HCT116 (cell line): ENCODE data around the gene ADARB2. TPM values are rescaled to one million over a fixed set of nuclear protein-coding genes. Genes with fewer than 3 reads are reported as not detected.

Experiments
- ATAC-seq: fragments of 200-7000 bp; cut with Tn5 transposase; 2 replicates; pipeline ENCODE4 v1.9.1; 2020; ENCODE audit warnings: mild to moderate bottlenecking, moderate library complexity
- BruUV-seq: library from RNA; stranded (reverse); fragments of 400-500 nt; replicated peaks from 2 replicates; lab custom pipeline; 2021; lab: Mats Ljungman, UMichigan
- CTCF ChIA-PET: fragments of 300-600 bp; sonication (Branson Sonifier 250); formaldehyde crosslinking; loops from one replicate; lab custom pipeline; 2021; ENCODE audit warnings: antibody characterized with exemption; lab: Charles Lee
- POLR2A ChIA-PET: fragments of 300-600, 350-600 bp; sonication (Branson Sonifier 250); formaldehyde crosslinking; loops from one replicate; lab custom pipeline; 2021; ENCODE audit warnings: antibody characterized with exemption; lab: Charles Lee
- RAD21 ChIA-PET, 2 experiments: fragments of 300-600 bp; sonication (Branson Sonifier 250); formaldehyde crosslinking; loops; one replicate each; lab custom pipeline; 2023; ENCODE audit warnings: low total read pairs in 2 of 2; ENCODE audit not compliant: uncharacterized antibody in 2 of 2, unreplicated experiment in 2 of 2, low non-redundant PET in 1 of 2; lab: Charles Lee
- DNase-seq: peaks from one replicate; pipeline ENCODE4 v3.0.0-alpha.2; 2010; ENCODE audit warnings: low read depth, low spot score
- H2AFZ ChIP-seq: fragments of 200-600 bp; shearing (Covaris generic), sonication (generic); 2 replicates; pipeline ENCODE4 v1.6.1; 2017; ENCODE audit warnings: low read depth, mixed run types, mixed read lengths, antibody characterized with exemption, low read length; ENCODE audit not compliant: poor library complexity, severe bottlenecking
- H3K27ac ChIP-seq: 2 replicates; pipeline ENCODE4 v1.5.1; 2012; ENCODE audit warnings: low read depth, low read length
- H3K27me3 ChIP-seq: fragments of 200-600 bp; sonication (generic); 2 replicates; pipeline ENCODE4 v1.6.1; 2016; ENCODE audit warnings: mixed run types, low read length, mixed read lengths; ENCODE audit not compliant: insufficient read depth
- H3K36me3 ChIP-seq, 2 experiments: fragments of 200-500 bp in 1 of 2; fragments of 200-600 bp in 1 of 2; sonication (Bioruptor generic) in 1 of 2; sonication (generic) in 1 of 2; 2 replicates each; pipeline versions ENCODE4 v1.5.1 to v1.6.1; 2014 to 2016; ENCODE audit warnings: low read length in 2 of 2, inconsistent platforms in 1 of 2, mixed read lengths in 1 of 2, mixed run types in 1 of 2; ENCODE audit not compliant: insufficient read depth in 2 of 2, control insufficient read depth in 1 of 2
- H3K4me1 ChIP-seq, 2 experiments: fragments of 200-600 bp in 1 of 2; sonication (generic) in 1 of 2; 2 replicates each; pipeline versions ENCODE4 v1.5.1 to v1.6.1; 2012 to 2017; ENCODE audit warnings: low read length in 2 of 2, inconsistent platforms in 1 of 2, mild to moderate bottlenecking in 1 of 2, mixed read lengths in 1 of 2, mixed run types in 1 of 2, moderate library complexity in 1 of 2; ENCODE audit not compliant: insufficient read depth in 2 of 2, control insufficient read depth in 1 of 2
- H3K4me2 ChIP-seq: fragments of 200-600 bp; sonication (generic); 2 replicates; pipeline ENCODE4 v1.6.1; 2017; ENCODE audit warnings: mixed run types, low read length, mixed read lengths
- H3K4me3 ChIP-seq, 2 experiments: fragments of 200-600 bp in 1 of 2; sonication (generic) in 1 of 2; replicated peaks in 1 of 2; 2 replicates each; pipeline ENCODE4 v1.5.1; 2011 to 2016; ENCODE audit warnings: low read length in 2 of 2, control low read depth in 1 of 2, low read depth in 1 of 2, mild to moderate bottlenecking in 1 of 2, mixed read lengths in 1 of 2, mixed run types in 1 of 2
- H3K79me2 ChIP-seq: fragments of 200-600 bp; sonication (generic); 2 replicates; pipeline ENCODE4 v1.6.1; 2017; ENCODE audit warnings: mild to moderate bottlenecking, mixed run types, low read length, moderate library complexity, mixed read lengths; ENCODE audit not compliant: insufficient read depth
- H3K9ac ChIP-seq: fragments of 200-600 bp; sonication (generic); 2 replicates; pipeline ENCODE4 v1.6.1; 2016; ENCODE audit warnings: low read length, mixed read lengths
- H3K9me2 ChIP-seq: fragments of 200-600 bp; sonication (generic), shearing (Covaris generic); 2 replicates; pipeline ENCODE4 v1.6.1; 2017; ENCODE audit warnings: mixed run types, mild to moderate bottlenecking, moderate library complexity; ENCODE audit not compliant: insufficient read depth
- H3K9me3 ChIP-seq, 2 experiments: fragments of 200-500 bp in 1 of 2; fragments of 200-600 bp in 1 of 2; sonication (Bioruptor generic) in 1 of 2; sonication (generic) in 1 of 2; 2 replicates each; pipeline ENCODE4 v1.6.1; 2014 to 2017; ENCODE audit warnings: low read length in 2 of 2, mixed read lengths in 2 of 2, inconsistent platforms in 1 of 2, low read depth in 1 of 2, mild to moderate bottlenecking in 1 of 2, mixed run types in 1 of 2, moderate library complexity in 1 of 2; ENCODE audit not compliant: control insufficient read depth in 1 of 2, insufficient read depth in 1 of 2
- H4K20me1 ChIP-seq: fragments of 200-600 bp; sonication (generic), shearing (Covaris generic); 2 replicates; pipeline ENCODE4 v1.6.1; 2017; ENCODE audit warnings: mixed run types, mild to moderate bottlenecking, moderate library complexity; ENCODE audit not compliant: insufficient read depth
- ATF3 ChIP-seq: IDR thresholded peaks from 2 replicates; pipeline ENCODE4 v1.6.1; 2012
- EGR1 ChIP-seq: IDR thresholded peaks from 2 replicates; pipeline ENCODE4 v1.6.1; 2012; ENCODE audit warnings: low read depth
- ELF1 ChIP-seq: IDR thresholded peaks from 2 replicates; pipeline ENCODE4 v1.6.1; 2012; ENCODE audit warnings: low read depth, borderline replicate concordance
- FOSL1 ChIP-seq: IDR thresholded peaks from 2 replicates; pipeline ENCODE4 v1.6.1; 2012; ENCODE audit warnings: low read depth
- MAX ChIP-seq: IDR thresholded peaks from 2 replicates; pipeline ENCODE4 v1.6.1; 2012
- POLR2A ChIP-seq: IDR thresholded peaks from 2 replicates; pipeline ENCODE4 v1.7.0; 2011; ENCODE audit warnings: borderline replicate concordance; ENCODE audit not compliant: insufficient read depth, insufficient read length; ENCODE audit errors: extremely low read depth
- RAD21 ChIP-seq: IDR thresholded peaks from 2 replicates; pipeline ENCODE4 v1.6.1; 2012; ENCODE audit warnings: low read depth, mild to moderate bottlenecking
- SIN3A ChIP-seq: IDR thresholded peaks from 2 replicates; pipeline ENCODE4 v1.6.1; 2012; ENCODE audit warnings: low read depth
- SRF ChIP-seq: IDR thresholded peaks from 2 replicates; pipeline ENCODE4 v1.6.1; 2012; ENCODE audit warnings: low read depth
- YY1 ChIP-seq: IDR thresholded peaks from 2 replicates; pipeline ENCODE4 v1.6.1; 2011; ENCODE audit warnings: low read length, low read depth, moderate library complexity, mild to moderate bottlenecking; ENCODE audit not compliant: insufficient replicate concordance; ENCODE audit errors: extremely low read depth
- ZFX ChIP-seq: fragments of 450-650 bp; IDR thresholded peaks from 2 replicates; pipeline ENCODE4 v1.6.1; 2017
- ZNF274 ChIP-seq: fragments of 200-500 bp; sonication (Bioruptor generic); IDR thresholded peaks from 2 replicates; pipeline ENCODE4 v1.6.1; 2014; ENCODE audit warnings: mild to moderate bottlenecking, low read depth, low read length, inconsistent platforms
- intact Hi-C: fragments of 100-400 bp; cut with micrococcal nuclease; formaldehyde crosslinking; loops from 2 replicates; pipeline ENCODE4 v1.10.0; 2022
- total RNA-seq: library from RNA; stranded (reverse); gene quantifications from one replicate; pipeline ENCODE4 v1.2.1, GENCODE V29; 2021; ENCODE audit not compliant: unreplicated experiment
- TF ChIP-seq, protein P1 (sequence below): IDR thresholded peaks from 2 replicates; pipeline ENCODE4 v1.6.1; 2011; ENCODE audit warnings: mild to moderate bottlenecking, low read length, moderate library complexity; ENCODE audit not compliant: insufficient replicate concordance; ENCODE audit errors: extremely low read depth

ADARB2 gene
- total RNA-seq, 1 experiment from 2014 or later, result not detected

GRCh38 chr10:1529806-1530413 is 207.4 kb downstream of the ADARB2 start:
- Histone ChIP-seq H3K4me3 (no peak overlapping the region), H4K20me1 (no peaks in the 10 kb centered on the region), H3K79me2 (no peaks in the 10 kb centered on the region), H2AFZ (no peak overlapping the region), H3K4me2 (no peak overlapping the region), H3K36me3 (no peaks in the 10 kb centered on the region), H3K9ac (no peak overlapping the region), H3K4me1 (no peaks in the 10 kb centered on the region), H3K9me2 (no peaks in the 10 kb centered on the region), H3K27ac (no peak overlapping the region), H3K27me3 (no peaks in the 10 kb centered on the region), H3K9me3 (no peaks in the 10 kb centered on the region)
- intact Hi-C loops, result no loop called here
- CTCF ChIA-PET, result no interaction called here
- no peak for DNase-seq
- RAD21 ChIA-PET, result no interaction called here
- BruUV-seq, result no TSS peak
- ATAC-seq, result no peak
- TF ChIP-seq SIN3A (no peak), YY1 (no peak), ZFX (no peak), RAD21 (no peak), SRF (no peak), MAX (no peak), EGR1 (no peak)
- POLR2A ChIA-PET, result no interaction called here

DNA sequence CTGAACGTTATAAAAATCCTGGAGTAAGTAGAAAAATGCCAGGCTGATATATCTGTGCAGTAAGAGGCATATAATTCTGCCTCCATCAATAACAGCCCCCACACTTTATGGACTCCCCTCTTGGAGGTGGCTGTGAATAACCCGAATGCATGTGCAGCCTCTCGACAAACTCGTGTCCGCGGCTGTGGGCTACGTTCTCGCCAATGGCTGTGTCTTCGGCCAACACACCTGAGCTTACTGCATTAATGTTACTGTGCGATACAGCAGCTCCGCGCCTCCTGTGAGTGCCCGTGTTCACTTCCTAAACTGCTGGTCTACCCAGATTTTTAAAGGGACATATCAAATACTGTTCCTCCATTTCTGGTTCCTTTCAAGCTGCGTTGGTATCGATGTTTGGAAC is 209.4 kb downstream of the ADARB2 start:
- H3K4me2 ChIP-seq, result no peak overlapping the region
- intact Hi-C loops, result no loop called here
- no peaks in the 10 kb centered on the region for H3K9me3 ChIP-seq
- H3K36me3 ChIP-seq, result no peaks in the 10 kb centered on the region
- TF ChIP-seq POLR2A, result no peak
- no peak for TF ChIP-seq MAX
- TF ChIP-seq, protein P1, sequence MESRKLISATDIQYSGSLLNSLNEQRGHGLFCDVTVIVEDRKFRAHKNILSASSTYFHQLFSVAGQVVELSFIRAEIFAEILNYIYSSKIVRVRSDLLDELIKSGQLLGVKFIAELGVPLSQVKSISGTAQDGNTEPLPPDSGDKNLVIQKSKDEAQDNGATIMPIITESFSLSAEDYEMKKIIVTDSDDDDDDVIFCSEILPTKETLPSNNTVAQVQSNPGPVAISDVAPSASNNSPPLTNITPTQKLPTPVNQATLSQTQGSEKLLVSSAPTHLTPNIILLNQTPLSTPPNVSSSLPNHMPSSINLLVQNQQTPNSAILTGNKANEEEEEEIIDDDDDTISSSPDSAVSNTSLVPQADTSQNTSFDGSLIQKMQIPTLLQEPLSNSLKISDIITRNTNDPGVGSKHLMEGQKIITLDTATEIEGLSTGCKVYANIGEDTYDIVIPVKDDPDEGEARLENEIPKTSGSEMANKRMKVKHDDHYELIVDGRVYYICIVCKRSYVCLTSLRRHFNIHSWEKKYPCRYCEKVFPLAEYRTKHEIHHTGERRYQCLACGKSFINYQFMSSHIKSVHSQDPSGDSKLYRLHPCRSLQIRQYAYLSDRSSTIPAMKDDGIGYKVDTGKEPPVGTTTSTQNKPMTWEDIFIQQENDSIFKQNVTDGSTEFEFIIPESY, result no peak
- no peak for TF ChIP-seq ATF3
- TF ChIP-seq ELF1, result no peak
- TF ChIP-seq ZNF274, result no peak
- no peak for TF ChIP-seq FOSL1
- no peak for TF ChIP-seq SRF
- TF ChIP-seq EGR1, result no peak
- no peak for TF ChIP-seq RAD21
- TF ChIP-seq ZFX, result no peak
- no peak for ATAC-seq
- H3K27me3 ChIP-seq, result peaks cover 4% of the 10 kb centered on the region; the same call in 1 of the 2 replicates
- no peaks in the 10 kb centered on the region for H3K9me2 ChIP-seq
- no peaks in the 10 kb centered on the region for H3K4me1 ChIP-seq
- no peak for DNase-seq
- no peak overlapping the region for H2AFZ ChIP-seq
- RAD21 ChIA-PET, result no interaction called here
- H3K9ac ChIP-seq, result no peak overlapping the region
- no TSS peak for BruUV-seq
- no peak overlapping the region for H3K4me3 ChIP-seq
- H3K27ac ChIP-seq, result no peak overlapping the region
- no peaks in the 10 kb centered on the region for H3K79me2 ChIP-seq
- POLR2A ChIA-PET, result no interaction called here
- no peaks in the 10 kb centered on the region for H4K20me1 ChIP-seq
- CTCF ChIA-PET, result no interaction called here
